A549 (cell line): ENCODE measurements around the gene RNF14.

ENCODE experiments used
- CHD2 ChIP-seq: fragments of 150-350 bp; IDR thresholded peaks from 2 replicates; pipeline ENCODE4 v1.6.1; 2014; ENCODE audit warnings: low read length; ENCODE audit not compliant: partially characterized antibody
- CTCF ChIP-seq: fragments of >200 bp; sonication (Bioruptor Twin); formaldehyde crosslinking; IDR thresholded peaks from 3 replicates; pipeline ENCODE4 v1.5.1; 2016

- TF ChIP-seq CTCF (no peak), CHD2 (no peak)
These were observed 69.8 kb downstream of the RNF14 start for GRCh38 chr5:142038735-142039134.
